ENCODE results near the gene RBKS. TPM values are rescaled to one million over a fixed set of nuclear protein-coding genes. Genes with fewer than 3 reads are reported as not detected.
A peak's percentile ranks its signal among the peaks of the same experiment; 100 is the strongest.

Gene RBKS
- polyA plus RNA-seq, 1 of the 3 experiments (the other 2 are of a cell fraction), result 7.4 TPM

DNA sequence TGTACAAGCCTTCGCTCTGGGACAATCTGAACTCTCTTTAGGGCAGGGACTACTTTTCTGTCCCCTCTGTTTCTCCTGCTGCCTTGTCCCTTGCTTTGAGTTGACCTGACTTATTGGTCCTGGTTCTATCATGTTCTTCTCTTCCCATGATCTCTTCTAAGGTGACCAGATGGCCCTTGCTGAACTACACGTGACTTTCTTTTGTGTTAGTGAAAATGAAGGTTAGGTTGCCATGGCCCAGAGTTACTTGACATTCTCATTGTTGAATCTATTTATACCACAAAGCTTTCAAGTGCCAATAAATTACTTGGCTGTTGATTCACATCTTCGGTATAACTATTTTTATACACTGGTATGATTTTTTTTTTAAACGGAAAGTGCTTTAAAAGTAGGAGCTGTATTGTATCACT is 94.3 kb downstream of the RBKS start (continued):
- TF ChIP-seq TCF12 (IDR thresholded peaks at IDR 0.05) (peak; percentile 66; the same call in 1 of the 2 replicates), TEAD4 (IDR thresholded peaks at IDR 0.05; ENCODE audit: borderline replicate concordance, insufficient read depth) (no peak), CHD2 (IDR thresholded peaks at IDR 0.05; ENCODE audit: low read length, partially characterized antibody) (no peak), FOSL2 (IDR thresholded peaks at IDR 0.05; ENCODE audit: borderline replicate concordance, low read depth) (0 out of 2 replicates have a peak, but pooled peaks have one; percentile 18), JUND (IDR thresholded peaks at IDR 0.05) (peak; percentile 21; the same call in 1 of the 2 replicates), MEF2A (IDR thresholded peaks at IDR 0.05; ENCODE audit: borderline replicate concordance, low read depth) (peak; percentile 92), MAX (IDR thresholded peaks at IDR 0.05; ENCODE audit: low read depth) (peak; percentile 59; the same call in 1 of the 2 replicates)
- TF ChIP-seq, protein P1, sequence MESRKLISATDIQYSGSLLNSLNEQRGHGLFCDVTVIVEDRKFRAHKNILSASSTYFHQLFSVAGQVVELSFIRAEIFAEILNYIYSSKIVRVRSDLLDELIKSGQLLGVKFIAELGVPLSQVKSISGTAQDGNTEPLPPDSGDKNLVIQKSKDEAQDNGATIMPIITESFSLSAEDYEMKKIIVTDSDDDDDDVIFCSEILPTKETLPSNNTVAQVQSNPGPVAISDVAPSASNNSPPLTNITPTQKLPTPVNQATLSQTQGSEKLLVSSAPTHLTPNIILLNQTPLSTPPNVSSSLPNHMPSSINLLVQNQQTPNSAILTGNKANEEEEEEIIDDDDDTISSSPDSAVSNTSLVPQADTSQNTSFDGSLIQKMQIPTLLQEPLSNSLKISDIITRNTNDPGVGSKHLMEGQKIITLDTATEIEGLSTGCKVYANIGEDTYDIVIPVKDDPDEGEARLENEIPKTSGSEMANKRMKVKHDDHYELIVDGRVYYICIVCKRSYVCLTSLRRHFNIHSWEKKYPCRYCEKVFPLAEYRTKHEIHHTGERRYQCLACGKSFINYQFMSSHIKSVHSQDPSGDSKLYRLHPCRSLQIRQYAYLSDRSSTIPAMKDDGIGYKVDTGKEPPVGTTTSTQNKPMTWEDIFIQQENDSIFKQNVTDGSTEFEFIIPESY (IDR thresholded peaks at IDR 0.05; ENCODE audit: borderline replicate concordance, low read depth), result no peak

DNA sequence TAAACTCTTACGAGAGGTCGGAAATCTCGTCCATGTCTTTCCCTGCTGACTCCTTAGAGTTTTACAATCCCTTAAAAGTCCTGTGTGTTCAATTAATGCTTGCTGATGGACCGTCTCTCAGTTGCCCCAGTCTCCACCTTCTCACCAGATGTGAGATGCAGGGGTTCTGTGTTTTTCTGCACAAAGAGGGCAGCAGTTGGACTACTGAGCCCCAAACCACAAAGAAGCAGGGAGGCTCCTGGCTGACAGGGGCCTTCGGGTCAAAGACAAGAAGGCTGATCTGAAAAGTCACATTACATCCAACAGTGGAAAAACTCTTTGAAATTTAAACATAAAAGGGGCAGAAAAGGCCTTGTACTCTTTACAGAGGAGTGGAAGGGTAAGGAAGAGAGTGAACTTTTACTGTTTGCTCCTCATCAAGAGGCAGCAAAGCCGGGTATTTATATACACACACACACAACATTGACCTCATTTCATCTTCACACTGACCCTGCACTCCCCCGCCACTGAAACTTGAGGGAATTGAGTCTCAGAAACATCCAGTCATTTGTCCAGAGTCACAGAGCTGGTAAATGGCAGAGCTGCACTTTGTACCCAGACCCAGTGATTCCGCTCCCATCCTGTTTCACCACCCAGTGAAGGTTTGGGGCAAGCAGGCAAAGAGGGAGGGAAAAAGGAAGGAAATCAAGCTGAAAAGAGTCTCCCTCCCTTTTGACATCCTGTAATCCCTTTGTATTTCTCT is 94.9 kb downstream of the RBKS start:
- no peak overlapping the region for H3K4me3 ChIP-seq (ENCODE audit: low read depth in 2 of 2, low read length in 1 of 2)
- no peaks in the 10 kb centered on the region for H3K9me3 ChIP-seq
- H3K27me3 ChIP-seq (ENCODE audit: insufficient read depth), result no peaks in the 10 kb centered on the region
- no peak overlapping the region; the same call in 1 of the 2 replicates for H2AFZ ChIP-seq (ENCODE audit: low read depth)
- no peaks in the 10 kb centered on the region for H3K9me2 ChIP-seq
- POLR2A ChIA-PET, result no interaction called here
- H3K4me2 ChIP-seq, result 0 out of 2 replicates have a peak overlapping the region, but pooled peaks have one; percentile 18
- 95% methylated on average over 8 of the region's 8 CpGs for WGBS (ENCODE audit: low lambda C conversion rate)
- no peaks in the 10 kb centered on the region for H3K79me2 ChIP-seq (ENCODE audit: insufficient read depth)
- no peak for TF ChIP-seq JUND (IDR thresholded peaks at IDR 0.05)
- TF ChIP-seq GABPA (IDR thresholded peaks at IDR 0.05; ENCODE audit: low read depth), result no peak
- no peak for TF ChIP-seq FOXJ3 (CRISPR knock-in tag; IDR thresholded peaks at IDR 0.05)
- TF ChIP-seq RFX5 (IDR thresholded peaks at IDR 0.05; ENCODE audit: low read length), result no peak
- TF ChIP-seq EZH2phosphoT487 (IDR thresholded peaks at IDR 0.05; ENCODE audit: borderline replicate concordance, low read depth), result no peak
- TF ChIP-seq RXRA (IDR thresholded peaks at IDR 0.05; ENCODE audit: borderline replicate concordance, low read depth), result no peak
- no peak for TF ChIP-seq TAF1 (IDR thresholded peaks at IDR 0.05; ENCODE audit: borderline replicate concordance, low read depth, low read length)
- no peak for TF ChIP-seq MAX (IDR thresholded peaks at IDR 0.05; ENCODE audit: low read depth)
- no peak for TF ChIP-seq MEF2A (IDR thresholded peaks at IDR 0.05; ENCODE audit: borderline replicate concordance, low read depth)
- TF ChIP-seq ELF1 (IDR thresholded peaks at IDR 0.05), result no peak
- TF ChIP-seq REST (IDR thresholded peaks at IDR 0.05; ENCODE audit: low read depth, low read length), result no peak
- TF ChIP-seq SMC3 (IDR thresholded peaks at IDR 0.05; ENCODE audit: low read depth, low read length), result no peak
- peak overlapping the region; percentile 19 for H3K9ac ChIP-seq
- H3K4me1 ChIP-seq (ENCODE audit: control insufficient read depth in 1 of 2, insufficient read depth in 2 of 2, low read depth in 1 of 2, low read length in 1 of 2), result peaks cover 0 to 49% of the 10 kb centered on the region in 2 experiments; a peak in 3 of 4 replicates
- no peaks in the 10 kb centered on the region for H4K20me1 ChIP-seq (ENCODE audit: insufficient read depth)
- H3K27ac ChIP-seq (ENCODE audit: low read depth in 2 of 2, low read length in 1 of 2), result peak overlapping the region in 1 of 2 experiments; percentile 98; a peak in 2 of 4 replicates
- CTCF ChIA-PET, result interaction anchor here (2.0 to 2.2 kb wide), 2 partner anchors 14 to 601 kb away, joined by 5 to 7 read pairs; no protein-coding TSS in a partner anchor
- peaks cover 0 to under 1% of the 10 kb centered on the region in 2 experiments for H3K36me3 ChIP-seq (replicated peaks in 1 of 2; ENCODE audit: control insufficient read depth in 1 of 2, insufficient read depth in 2 of 2, low read length in 1 of 2)
- peaks cover 33% of the 10 kb centered on the region for H3F3A ChIP-seq (replicated peaks; ENCODE audit: insufficient read depth)
- DNase-seq, result no peak

All from SK-N-SH (cell line).